ENCODE measurements around the gene ZMIZ1.

Gene ZMIZ1

GRCh38 chr10:79220307-79220706 is 151.5 kb downstream of the ZMIZ1 start:
- peak; percentile 11 for DNase-seq

GRCh38 chr10:79221110-79222051 is 152.6 kb downstream of the ZMIZ1 start:
- DNase-seq: peak; percentile 81

GRCh38 chr10:79222186-79222585 is 153.4 kb downstream of the ZMIZ1 start:
- no peak for DNase-seq

GRCh38 chr10:79223091-79224048 is 154.6 kb downstream of the ZMIZ1 start:
- no peak for DNase-seq

GRCh38 chr10:79224263-79224949 is 155.6 kb downstream of the ZMIZ1 start:
- no peak for DNase-seq

- DNase-seq: no peak
Measured at GRCh38 chr10:79224992-79225391, 156.2 kb downstream of the ZMIZ1 start.

GRCh38 chr10:79226391-79227245 is 157.9 kb downstream of the ZMIZ1 start:
- no peak for DNase-seq

- DNase-seq: no peak
Measured at GRCh38 chr10:79229071-79229541, 160.3 kb downstream of the ZMIZ1 start.

GRCh38 chr10:79229830-79230327 is 161.1 kb downstream of the ZMIZ1 start:
- no peak for DNase-seq

- DNase-seq: peak; percentile 11
Measured at GRCh38 chr10:79230328-79230830, 161.6 kb downstream of the ZMIZ1 start.

GRCh38 chr10:79230850-79231249 is 162.1 kb downstream of the ZMIZ1 start:
- DNase-seq: no peak

- no peak for DNase-seq
Measured at GRCh38 chr10:79231908-79232307, 163.1 kb downstream of the ZMIZ1 start.

- no peak for DNase-seq
Measured at GRCh38 chr10:79232864-79233263, 164.1 kb downstream of the ZMIZ1 start.

- DNase-seq: no peak
Measured at GRCh38 chr10:79234391-79235315, 165.9 kb downstream of the ZMIZ1 start.

GRCh38 chr10:79235765-79236432 is 167.1 kb downstream of the ZMIZ1 start:
- no peak for DNase-seq

- no peak for DNase-seq
Measured at GRCh38 chr10:79236433-79236765, 167.6 kb downstream of the ZMIZ1 start.

- DNase-seq: no peak
Measured at GRCh38 chr10:79237454-79238157, 168.8 kb downstream of the ZMIZ1 start.

GRCh38 chr10:79238158-79238520 is 169.4 kb downstream of the ZMIZ1 start:
- DNase-seq: no peak

GRCh38 chr10:79238606-79239005 is 169.8 kb downstream of the ZMIZ1 start:
- DNase-seq: no peak

All from NCI-H2227 treated with DMSO at 0.1 percent for 48 hours (cell line).